Right lobe of liver (tissue), 4 donors: ENCODE results near the gene F10.

Experiments used
- CTCF ChIP-seq, 4 donors: fragments of 200-600 bp in 3 of 4; fragments of 450-650 bp in 1 of 4; IDR thresholded peaks; one replicate each; pipeline versions ENCODE4 v1.5.1 to v1.8.0; 2016 to 2022; ENCODE audit warnings: antibody characterized with exemption in 4 of 4, mild to moderate bottlenecking in 2 of 4
- POLR2A ChIP-seq: fragments of 450-650 bp; IDR thresholded peaks from one replicate; pipeline ENCODE4 v1.6.1; 2017; ENCODE audit warnings: antibody characterized with exemption, mild to moderate bottlenecking
- donor health status: DM: no; HTN: no; CAD: no.
- donor health status: DM: no; HTN: no; CAD: no.
- donor health status: DM: no; HTN: yes; CAD: no.

- TF ChIP-seq CTCF (IDR thresholded peaks at IDR 0.05) (no peak), POLR2A (no peak)
Observed at GRCh38 chr13:113143466-113144254, 21.1 kb downstream of the F10 start.
